ENCODE data around the gene C19orf81. TPM values are rescaled to one million over a fixed set of nuclear protein-coding genes. Genes with fewer than 3 reads are reported as not detected.

C19orf81 gene
- total RNA-seq, 1 donor from 2014 or later: 9.6 TPM

GRCh38 chr19:50696094-50696483 is 46.8 kb downstream of the C19orf81 start:
- DNase-seq (ENCODE audit: low read depth): no peak
- H3K4me3 ChIP-seq (ENCODE audit: low read depth, low read length): no peak overlapping the region
- TF ChIP-seq, protein P1, sequence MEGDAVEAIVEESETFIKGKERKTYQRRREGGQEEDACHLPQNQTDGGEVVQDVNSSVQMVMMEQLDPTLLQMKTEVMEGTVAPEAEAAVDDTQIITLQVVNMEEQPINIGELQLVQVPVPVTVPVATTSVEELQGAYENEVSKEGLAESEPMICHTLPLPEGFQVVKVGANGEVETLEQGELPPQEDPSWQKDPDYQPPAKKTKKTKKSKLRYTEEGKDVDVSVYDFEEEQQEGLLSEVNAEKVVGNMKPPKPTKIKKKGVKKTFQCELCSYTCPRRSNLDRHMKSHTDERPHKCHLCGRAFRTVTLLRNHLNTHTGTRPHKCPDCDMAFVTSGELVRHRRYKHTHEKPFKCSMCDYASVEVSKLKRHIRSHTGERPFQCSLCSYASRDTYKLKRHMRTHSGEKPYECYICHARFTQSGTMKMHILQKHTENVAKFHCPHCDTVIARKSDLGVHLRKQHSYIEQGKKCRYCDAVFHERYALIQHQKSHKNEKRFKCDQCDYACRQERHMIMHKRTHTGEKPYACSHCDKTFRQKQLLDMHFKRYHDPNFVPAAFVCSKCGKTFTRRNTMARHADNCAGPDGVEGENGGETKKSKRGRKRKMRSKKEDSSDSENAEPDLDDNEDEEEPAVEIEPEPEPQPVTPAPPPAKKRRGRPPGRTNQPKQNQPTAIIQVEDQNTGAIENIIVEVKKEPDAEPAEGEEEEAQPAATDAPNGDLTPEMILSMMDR (conservative IDR thresholded peaks at IDR 0.05; ENCODE audit: low read depth, low read length): no peak

GRCh38 chr19:50697414-50698124 is 48.3 kb downstream of the C19orf81 start:
- H3K4me3 ChIP-seq (ENCODE audit: low read depth, low read length): no peak overlapping the region
- DNase-seq (ENCODE audit: low read depth): no peak
- TF ChIP-seq, protein P1 (conservative IDR thresholded peaks at IDR 0.05; ENCODE audit: low read depth, low read length): no peak

GRCh38 chr19:50701367-50701985 is 52.2 kb downstream of the C19orf81 start:
- DNase-seq (ENCODE audit: low read depth): no peak
- TF ChIP-seq, protein P1 (conservative IDR thresholded peaks at IDR 0.05; ENCODE audit: low read depth, low read length): no peak
- H3K4me3 ChIP-seq (ENCODE audit: low read depth, low read length): peak overlapping the region; percentile 71

- DNase-seq (ENCODE audit: low read depth): no peak
- TF ChIP-seq, protein P1 (conservative IDR thresholded peaks at IDR 0.05; ENCODE audit: low read depth, low read length): no peak
- H3K4me3 ChIP-seq (ENCODE audit: low read depth, low read length): peak overlapping the region; percentile 71
These were observed 53.1 kb downstream of the C19orf81 start for GRCh38 chr19:50702158-50702870.

- H3K4me3 ChIP-seq (ENCODE audit: low read depth, low read length): peak overlapping the region; percentile 71
- DNase-seq (ENCODE audit: low read depth): no peak
- TF ChIP-seq, protein P1 (conservative IDR thresholded peaks at IDR 0.05; ENCODE audit: low read depth, low read length): no peak
These were observed 53.9 kb downstream of the C19orf81 start for GRCh38 chr19:50702871-50703829.

All from epithelial cell of proximal tubule (primary cell).